Aorta (tissue), 5 donors: ENCODE measurements around the gene SHTN1. TPM values are rescaled to one million over a fixed set of nuclear protein-coding genes. Genes with fewer than 3 reads are reported as not detected.

Experiments
- ATAC-seq: fragments of 200-7000 bp; cut with Tn5 transposase; one replicate; pipeline ENCODE4 v1.9.1; 2022; ENCODE audit warnings: moderate library complexity; ENCODE audit not compliant: low FRiP score
- DNase-seq, 2 donors: peaks; one replicate each; pipeline ENCODE4 v3.0.0-alpha.2; 2020
- H3K27ac ChIP-seq, 2 donors: one replicate each; pipeline ENCODE4 v1.5.1; 2013; ENCODE audit warnings: low read length in 2 of 2, mild to moderate bottlenecking in 2 of 2, moderate library complexity in 2 of 2, control low read depth in 1 of 2, inconsistent platforms in 1 of 2, low read depth in 1 of 2
- H3K27me3 ChIP-seq, 2 donors: one replicate each; pipeline ENCODE4 v1.6.1; 2013; ENCODE audit warnings: control low read depth in 1 of 2, low read length in 1 of 2, mild to moderate bottlenecking in 1 of 2, moderate library complexity in 1 of 2; ENCODE audit not compliant: insufficient read depth in 2 of 2, control insufficient read depth in 1 of 2
- H3K36me3 ChIP-seq, 2 donors: one replicate each; pipeline ENCODE4 v1.6.1; 2013; ENCODE audit warnings: control low read depth in 1 of 2, low read length in 1 of 2, mild to moderate bottlenecking in 1 of 2; ENCODE audit not compliant: insufficient read depth in 2 of 2, control insufficient read depth in 1 of 2
- H3K4me1 ChIP-seq, 2 donors: one replicate each; pipeline ENCODE4 v1.6.1; 2013; ENCODE audit warnings: low read length in 2 of 2, control low read depth in 1 of 2, mild to moderate bottlenecking in 1 of 2, moderate library complexity in 1 of 2; ENCODE audit not compliant: insufficient read depth in 2 of 2, control insufficient read depth in 1 of 2
- H3K4me3 ChIP-seq, 2 donors: one replicate each; pipeline ENCODE4 v1.5.1; 2013; ENCODE audit warnings: low read length in 2 of 2, control low read depth in 1 of 2, mild to moderate bottlenecking in 1 of 2
- H3K9me3 ChIP-seq: one replicate; pipeline ENCODE4 v1.6.1; 2013; ENCODE audit warnings: mild to moderate bottlenecking, low read length; ENCODE audit not compliant: control insufficient read depth
- WGBS, 2 donors: extraction: QIAGEN DNeasy Blood & Tissue Kit; methylation state at CpG; one replicate each; pipeline ENCODE4 v1.1.7; 2013; 5-methylcytosine and 5-hydroxymethylcytosine counted together
- intact Hi-C, 2 donors: fragments of 100-400 bp; cut with DNase I; formaldehyde crosslinking; loops; one replicate each; pipeline versions ENCODE4 v1.14.2 to v1.15.0; 2022
- polyA plus RNA-seq, 2 donors: library from polyadenylated mRNA; stranded (reverse); fragments of 200-250 nt; gene quantifications; one replicate each; pipeline ENCODE4 v1.2.3, GENCODE V29; 2013
- total RNA-seq, 2 donors: library from RNA; stranded (reverse); fragmentation: NEBNext Ultra II Directional; extraction: Animal tissue kit (Norgen Biotek cat#: 25700); gene quantifications; one replicate each; pipeline ENCODE4 v1.2.1, GENCODE V29; 2021
- donor health status: healthy with polysubstance abuse.
- donor health status: Bipolar disorder and iron deficiency.
- donor health status: DM: no; HTN: no; CAD: no.
- donor health status: DM: no; HTN: no; CAD: no.
- donor health status: DM: yes; HTN: yes; CAD: no.

Gene SHTN1
- total and polyA plus RNA-seq, 4 donors, result 4.9 to 26.1 (median 16.0) TPM

- 62 to 70% methylated on average over 1 of the region's 1 CpG for WGBS, 2 donors
- intact Hi-C loops, result no loop called here
- no peak overlapping the region for H3K4me3 ChIP-seq
- no peak overlapping the region for H3K27ac ChIP-seq
- no peak for DNase-seq
- H3K27me3 ChIP-seq, result no peaks in the 10 kb centered on the region
- ATAC-seq, result no peak
- no peaks in the 10 kb centered on the region for H3K36me3 ChIP-seq
- no peaks in the 10 kb centered on the region for H3K9me3 ChIP-seq
- no peaks in the 10 kb centered on the region for H3K4me1 ChIP-seq
Observed at GRCh38 chr10:116992183-116992582, 12.8 kb downstream of the SHTN1 start.

GRCh38 chr10:116990276-116990800 is 14.6 kb downstream of the SHTN1 start:
- no peaks in the 10 kb centered on the region for H3K36me3 ChIP-seq
- H3K4me1 ChIP-seq, result no peaks in the 10 kb centered on the region
- H3K4me3 ChIP-seq, result no peak overlapping the region
- intact Hi-C loops, result no loop called here
- no peak for ATAC-seq
- no peaks in the 10 kb centered on the region for H3K9me3 ChIP-seq
- no peak overlapping the region for H3K27ac ChIP-seq
- WGBS, 2 donors, result 75 to 80% methylated on average over 3 of the region's 3 CpGs
- DNase-seq, result no peak
- H3K27me3 ChIP-seq, result no peaks in the 10 kb centered on the region

GRCh38 chr10:116989439-116989838 is 15.5 kb downstream of the SHTN1 start:
- 81 to 87% methylated on average over 4 of the region's 4 CpGs for WGBS, 2 donors
- H3K36me3 ChIP-seq, result no peaks in the 10 kb centered on the region
- no peak for DNase-seq
- intact Hi-C loops, result no loop called here
- no peak overlapping the region for H3K4me3 ChIP-seq
- no peaks in the 10 kb centered on the region for H3K9me3 ChIP-seq
- ATAC-seq, result no peak
- no peaks in the 10 kb centered on the region for H3K4me1 ChIP-seq
- no peak overlapping the region for H3K27ac ChIP-seq
- H3K27me3 ChIP-seq, result no peaks in the 10 kb centered on the region

GRCh38 chr10:116988311-116988710 is 16.7 kb downstream of the SHTN1 start:
- H3K27ac ChIP-seq, result no peak overlapping the region

GRCh38 chr10:116985611-116986010 is 19.4 kb downstream of the SHTN1 start:
- 85 to 88% methylated on average over 2 of the region's 2 CpGs for WGBS, 2 donors
- no peaks in the 10 kb centered on the region for H3K9me3 ChIP-seq
- intact Hi-C loops, result no loop called here

More at GRCh38 chr10:116988311-116988710, 16.7 kb downstream of the SHTN1 start:
- H3K4me3 ChIP-seq, result no peak overlapping the region
- H3K4me1 ChIP-seq, result no peaks in the 10 kb centered on the region
- H3K27me3 ChIP-seq, result no peaks in the 10 kb centered on the region
- no peaks in the 10 kb centered on the region for H3K9me3 ChIP-seq
- no peaks in the 10 kb centered on the region for H3K36me3 ChIP-seq
- DNase-seq (no peak), ATAC-seq (no peak)
- intact Hi-C loops, result no loop called here

GRCh38 chr10:116984202-116984990 is 20.6 kb downstream of the SHTN1 start:
- intact Hi-C loops, result no loop called here
- ATAC-seq, result no peak
- DNase-seq, result no peak

More at GRCh38 chr10:116985611-116986010, 19.4 kb downstream of the SHTN1 start:
- Histone ChIP-seq H3K4me3 (no peak overlapping the region), H3K27ac (no peak overlapping the region), H3K27me3 (no peaks in the 10 kb centered on the region), H3K36me3 (no peaks in the 10 kb centered on the region), H3K4me1 (no peaks in the 10 kb centered on the region)
- no peak for ATAC-seq
- no peak for DNase-seq

GRCh38 chr10:116980041-116980440 is 24.9 kb downstream of the SHTN1 start:
- H3K36me3 ChIP-seq, result no peaks in the 10 kb centered on the region
- H3K4me1 ChIP-seq, result no peaks in the 10 kb centered on the region
- no peaks in the 10 kb centered on the region for H3K27me3 ChIP-seq
- no peaks in the 10 kb centered on the region for H3K9me3 ChIP-seq
- DNase-seq (no peak), ATAC-seq (no peak)
- intact Hi-C loops, result no loop called here
- H3K27ac ChIP-seq, result no peak overlapping the region
- H3K4me3 ChIP-seq, result no peak overlapping the region
- 75 to 81% methylated on average over 3 of the region's 3 CpGs for WGBS, 2 donors

More at GRCh38 chr10:116984202-116984990, 20.6 kb downstream of the SHTN1 start:
- Histone ChIP-seq H3K4me3 (no peak overlapping the region), H3K36me3 (no peaks in the 10 kb centered on the region), H3K27ac (no peak overlapping the region), H3K4me1 (no peaks in the 10 kb centered on the region), H3K27me3 (no peaks in the 10 kb centered on the region), H3K9me3 (no peaks in the 10 kb centered on the region)
- 87 to 88% methylated on average over 3 of the region's 3 CpGs for WGBS, 2 donors

GRCh38 chr10:116978901-116979300 is 26.1 kb downstream of the SHTN1 start:
- no peaks in the 10 kb centered on the region for H3K9me3 ChIP-seq

GRCh38 chr10:116974456-116975005 is 30.5 kb downstream of the SHTN1 start:
- H3K4me3 ChIP-seq, result no peak overlapping the region
- ATAC-seq (no peak), DNase-seq (no peak)
- H3K4me1 ChIP-seq, result no peaks in the 10 kb centered on the region
- no peaks in the 10 kb centered on the region for H3K9me3 ChIP-seq
- peaks cover 0 to 2% of the 10 kb centered on the region in 2 donors for H3K36me3 ChIP-seq
- 64 to 69% methylated on average over 5 of the region's 5 CpGs for WGBS, 2 donors
- intact Hi-C loops, result no loop called here
- H3K27ac ChIP-seq, result no peak overlapping the region
- no peaks in the 10 kb centered on the region for H3K27me3 ChIP-seq

More at GRCh38 chr10:116978901-116979300, 26.1 kb downstream of the SHTN1 start:
- intact Hi-C loops, result no loop called here
- DNase-seq (no peak), ATAC-seq (no peak)
- H3K4me1 ChIP-seq, result no peaks in the 10 kb centered on the region
- H3K4me3 ChIP-seq, result no peak overlapping the region
- no peaks in the 10 kb centered on the region for H3K36me3 ChIP-seq
- WGBS, 2 donors, result 62 to 68% methylated on average over 2 of the region's 2 CpGs
- H3K27ac ChIP-seq, result no peak overlapping the region
- no peaks in the 10 kb centered on the region for H3K27me3 ChIP-seq
